GM19043 (cell line): ENCODE data around the gene SIMC1.
"Not testable (repeated sequence)": the region's sequence is repeated elsewhere in the genome, so short reads cannot be mapped to it uniquely, and the experiment has no call there.

Experiments
- ATAC-seq: cut with Tn5 transposase; IDR thresholded peaks from one replicate; pipeline ENCODE4 v1.9.1; 2021; ENCODE audit warnings: low read depth; ENCODE audit not compliant: unreplicated experiment

SIMC1 gene

GRCh38 chr5:176237971-176238644 is at the start of gene SIMC1:
SIMC1 (plus strand) TSS chr5:176238424; CDS start chr5:176238509, 85 bp downstream.
- peak; percentile 47 for ATAC-seq

DNA sequence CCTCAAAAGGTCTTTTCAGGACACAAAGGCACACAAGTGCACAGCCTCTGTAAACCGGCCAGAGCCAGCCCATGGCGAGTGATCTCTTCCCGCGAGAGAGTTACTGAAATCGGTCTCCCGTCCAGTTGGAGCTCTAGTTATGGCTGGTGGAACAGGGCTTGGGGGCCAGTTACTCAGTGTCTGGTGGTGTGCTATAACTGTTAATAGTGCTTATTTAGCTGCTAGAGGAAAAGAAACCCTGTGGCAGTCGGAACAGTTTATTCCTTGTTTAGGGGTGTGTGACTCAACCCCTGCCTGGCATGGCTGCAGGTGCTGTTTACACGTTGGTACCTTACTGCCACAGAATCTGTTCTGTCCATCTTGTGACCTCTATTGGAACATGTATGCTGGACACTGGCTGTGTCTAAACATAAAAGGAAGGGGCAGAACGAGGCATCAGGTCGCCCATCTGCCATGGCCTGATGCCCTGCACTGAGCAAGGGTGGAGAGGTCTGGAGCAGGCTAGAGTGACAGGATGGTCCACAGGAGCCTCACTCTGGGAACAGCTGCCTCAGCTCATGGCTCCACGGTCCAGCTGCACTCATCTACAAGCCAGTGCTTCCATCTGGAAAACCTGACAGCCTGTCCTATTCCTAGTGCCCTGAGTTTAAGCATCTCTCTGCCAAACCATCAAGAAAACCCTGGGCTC is 49.6 kb upstream of the SIMC1 start:
- no peak for ATAC-seq

DNA sequence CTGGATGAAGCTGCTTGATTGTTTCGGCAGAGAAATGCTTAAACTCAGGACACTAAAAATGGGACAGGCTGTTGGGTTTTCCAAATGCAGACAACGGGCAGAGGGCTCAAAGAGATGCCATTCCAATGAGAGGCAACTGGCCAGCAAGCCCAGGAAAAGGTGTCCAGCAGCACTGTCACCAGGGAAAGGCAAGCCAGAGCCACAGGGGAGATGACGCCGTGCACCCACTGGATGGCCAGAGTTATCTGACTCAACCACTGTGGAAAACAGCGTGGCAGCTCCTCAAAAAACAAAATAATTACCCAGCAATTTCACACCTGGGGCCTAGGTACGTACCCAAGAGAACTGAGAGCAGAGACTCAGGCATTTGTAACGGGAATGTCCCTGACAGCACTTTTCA is 48.4 kb upstream of the SIMC1 start:
- no peak for ATAC-seq

DNA sequence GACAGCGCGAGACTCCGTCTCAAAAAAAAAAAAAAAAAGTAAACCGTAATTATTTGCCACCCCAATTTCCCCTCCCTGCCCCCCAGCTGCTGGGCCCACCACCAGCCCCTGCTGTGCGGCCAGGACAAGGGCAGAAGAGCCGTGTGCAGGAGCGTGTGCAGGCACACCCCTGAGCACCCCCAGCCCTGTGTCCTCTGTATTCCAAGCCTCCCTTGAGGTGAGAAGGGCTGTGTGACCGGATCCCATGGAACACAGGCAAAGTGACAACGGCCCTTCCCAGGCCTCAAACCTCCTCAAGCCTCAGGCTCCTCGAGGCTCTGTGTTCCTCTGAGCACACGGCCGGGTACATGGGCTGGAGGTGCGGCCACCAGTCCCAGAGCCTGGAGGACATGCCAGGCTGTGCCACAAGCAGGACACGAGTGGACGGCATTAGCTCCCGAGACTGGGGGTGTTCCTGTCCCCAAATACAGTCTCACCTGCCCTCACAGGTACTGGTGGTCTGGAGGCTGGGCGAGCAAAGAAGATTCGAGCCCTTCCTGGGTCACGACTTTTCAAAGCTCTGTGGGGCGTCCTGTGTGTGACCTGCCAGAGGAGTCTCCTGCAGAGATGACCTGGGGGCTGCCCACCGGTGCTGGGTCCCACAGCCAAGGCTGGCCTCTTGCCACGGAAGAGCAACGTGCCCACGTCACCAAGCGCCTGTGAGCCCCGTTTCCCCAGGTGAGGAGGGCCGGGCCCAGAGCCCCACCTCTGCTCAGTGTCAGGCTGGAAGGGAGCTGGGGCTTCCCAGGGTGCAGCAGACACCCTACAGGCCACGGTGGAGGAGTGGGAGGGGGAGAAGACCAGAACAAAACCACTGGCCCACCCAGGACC is 47.1 kb upstream of the SIMC1 start:
- no peak for ATAC-seq

- ATAC-seq = no peak
These were observed 46.0 kb upstream of the SIMC1 start for GRCh38 chr5:176192094-176192721.

DNA sequence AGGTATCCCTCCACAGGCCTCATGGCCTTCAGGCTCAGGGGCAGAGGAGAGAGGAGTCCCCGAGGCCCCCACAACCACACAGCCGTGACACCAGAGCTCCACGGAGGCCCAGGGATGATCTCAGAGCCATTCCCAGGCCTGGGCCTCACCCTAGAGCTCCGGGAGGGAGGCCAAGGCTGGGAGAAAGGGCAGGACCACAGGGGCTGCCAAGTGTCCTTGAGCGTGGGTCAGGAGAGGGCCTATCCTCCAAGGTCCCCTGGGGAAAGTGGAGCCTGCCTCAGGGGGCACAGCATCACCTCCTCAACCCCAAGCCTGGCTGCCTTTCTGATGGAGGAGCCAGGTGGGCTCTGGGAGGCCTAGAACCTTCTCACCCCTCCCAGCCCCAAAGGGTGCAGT is 45.5 kb upstream of the SIMC1 start:
- not testable (repeated sequence) for ATAC-seq

DNA sequence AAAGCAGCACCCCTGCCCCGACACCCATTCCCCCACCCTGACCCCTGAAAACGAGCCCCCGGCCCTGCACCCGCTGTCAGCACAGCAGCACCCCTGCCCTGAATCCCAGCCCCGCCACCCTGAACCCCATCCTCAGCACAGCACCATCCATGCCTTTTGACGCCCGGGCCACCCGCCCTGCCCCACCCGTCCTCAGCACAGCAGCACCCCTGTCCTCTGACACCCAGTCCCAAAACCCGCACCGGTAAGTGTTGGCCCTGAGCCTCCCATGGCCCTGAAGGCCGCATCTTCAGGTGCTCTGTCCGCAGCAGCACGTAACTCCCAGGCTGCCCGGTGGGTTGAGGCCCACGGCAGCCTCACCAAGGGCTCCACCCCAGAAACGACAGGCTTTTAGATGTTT is 44.6 kb upstream of the SIMC1 start:
- ATAC-seq = not testable (repeated sequence)

DNA sequence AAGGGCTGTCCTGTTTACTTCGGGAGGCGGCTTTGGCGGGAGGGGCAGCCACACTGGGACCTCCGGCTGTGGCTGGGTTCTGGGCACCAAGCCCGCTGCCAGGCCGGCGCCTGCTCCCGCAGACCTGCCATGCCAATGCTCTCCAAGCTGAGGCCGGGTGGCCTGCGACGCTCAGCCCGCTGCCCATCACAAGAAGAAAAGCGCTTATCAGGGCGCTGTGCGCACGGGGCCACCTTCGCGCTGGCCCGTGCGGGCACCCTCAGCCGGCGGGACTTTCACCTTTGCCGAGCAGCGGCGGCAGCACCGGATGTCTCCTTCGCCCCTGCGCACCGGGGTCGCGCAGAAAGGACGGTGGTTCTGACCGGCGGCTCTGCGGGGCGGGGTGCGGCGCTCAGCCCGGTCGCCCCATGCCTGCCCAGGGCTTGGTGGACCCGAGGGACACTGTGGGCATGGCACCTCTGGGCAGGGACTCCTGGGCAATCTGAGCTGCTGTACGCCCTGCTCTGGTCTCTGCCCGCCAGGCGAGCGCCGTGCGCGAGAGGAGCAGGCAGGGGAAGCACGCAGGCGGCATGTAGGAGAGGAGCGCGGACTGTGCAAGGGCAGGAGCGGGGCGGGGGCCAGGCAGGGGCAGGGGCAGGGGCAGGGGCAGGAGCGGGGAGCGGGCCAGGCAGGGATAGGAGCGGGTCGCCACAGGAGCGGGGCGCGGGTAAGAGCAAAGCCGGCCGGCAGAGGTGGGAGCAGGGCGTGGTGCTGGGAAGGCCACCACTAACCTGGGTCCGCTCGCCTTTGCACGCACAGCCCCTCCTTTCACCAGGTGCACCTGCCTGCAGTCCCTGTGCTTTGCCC is 43.8 kb upstream of the SIMC1 start:
- not testable (repeated sequence) for ATAC-seq

DNA sequence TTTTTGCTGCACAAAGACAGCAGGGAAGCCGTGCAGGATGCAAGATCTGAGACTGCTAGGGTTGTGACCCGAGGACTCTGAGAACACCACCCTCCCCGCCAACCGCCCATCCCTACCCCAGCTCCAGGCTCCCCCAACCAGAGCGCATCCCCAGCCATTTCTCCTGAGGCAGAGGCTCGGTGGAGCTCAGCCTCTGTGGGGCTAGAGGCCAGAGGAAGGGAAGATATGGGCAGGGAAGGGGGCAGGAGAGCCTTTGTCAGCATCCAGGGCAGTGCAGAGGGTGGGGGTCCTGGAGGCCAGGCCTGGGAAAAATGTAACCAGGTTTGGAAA is 43.2 kb upstream of the SIMC1 start:
- ATAC-seq = not testable (repeated sequence)

DNA sequence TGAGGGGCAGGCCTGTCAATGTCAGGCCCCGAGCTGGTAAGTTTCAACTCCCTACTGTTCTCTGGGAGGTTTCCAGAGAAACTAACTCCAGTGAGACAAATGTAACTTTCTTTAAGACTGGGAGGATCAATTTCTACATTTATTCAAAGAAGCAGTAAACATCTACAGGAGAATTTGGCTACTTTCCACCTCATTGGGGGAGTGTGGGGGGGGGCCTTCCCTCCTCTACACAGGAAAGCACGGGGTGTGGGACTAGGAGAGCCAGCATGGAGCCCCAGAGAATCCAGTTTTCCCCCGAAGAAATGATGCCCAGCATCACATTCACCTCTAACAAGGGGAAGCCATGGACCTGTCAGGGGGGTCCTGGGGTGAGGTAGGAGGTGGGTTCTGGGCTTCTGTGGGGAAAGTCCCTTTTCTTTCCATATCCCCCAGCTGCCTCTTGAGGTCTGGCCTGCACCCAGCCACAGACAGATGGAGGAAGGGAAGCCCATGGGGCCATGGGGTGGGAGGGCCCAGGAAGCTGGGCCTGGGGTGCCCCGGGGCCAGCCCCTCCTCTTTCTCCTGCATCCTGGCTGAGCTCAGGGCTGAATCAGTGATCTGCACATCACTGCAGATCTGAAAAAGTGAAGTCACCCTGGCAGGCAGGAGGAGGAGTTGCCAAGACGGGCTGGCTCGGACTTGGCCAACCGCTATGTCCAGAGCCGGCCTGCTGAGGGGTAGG is 42.6 kb upstream of the SIMC1 start:
- ATAC-seq = not testable (repeated sequence)

DNA sequence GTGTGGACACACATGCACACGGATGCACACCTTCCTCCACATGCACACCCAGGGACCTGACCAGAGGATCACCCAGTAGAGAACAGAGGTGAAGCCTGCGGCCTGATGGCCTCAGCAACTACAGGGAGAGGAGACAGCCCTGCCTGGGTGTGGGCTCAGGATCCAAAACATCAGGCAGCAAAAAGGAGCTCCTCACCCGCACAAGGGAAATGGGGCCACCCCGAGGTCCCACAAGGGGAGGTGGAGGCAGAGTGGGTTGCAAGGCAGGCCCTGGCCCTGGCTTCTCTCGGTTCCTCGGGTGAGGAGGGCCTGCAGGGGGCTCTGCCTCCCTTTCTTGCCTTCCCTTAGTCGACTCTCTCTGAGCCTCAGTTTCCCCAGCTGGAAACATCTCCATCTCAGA is 41.4 kb upstream of the SIMC1 start:
- ATAC-seq = not testable (repeated sequence)

- ATAC-seq = not testable (repeated sequence)
These were observed 40.9 kb upstream of the SIMC1 start for GRCh38 chr5:176197234-176197858.

DNA sequence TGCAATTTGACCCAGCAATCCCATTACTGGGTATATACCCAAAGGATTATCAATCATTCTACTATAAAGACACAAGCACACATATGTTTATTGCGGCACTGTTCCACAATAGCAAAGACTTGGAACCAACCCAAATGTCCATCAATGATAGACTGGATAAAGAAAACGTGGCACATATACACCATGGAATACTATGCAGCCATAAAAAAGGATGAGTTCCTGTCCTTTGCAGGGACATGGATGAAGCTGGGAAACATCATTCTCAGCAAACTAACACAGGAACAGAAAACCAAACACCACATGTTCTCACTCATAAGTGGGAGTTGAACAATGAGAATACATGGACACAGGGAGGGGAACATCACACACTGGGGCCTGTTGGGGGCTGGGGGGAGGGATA is 39.9 kb upstream of the SIMC1 start:
- not testable (repeated sequence) for ATAC-seq

- not testable (repeated sequence) for ATAC-seq
These were observed 39.1 kb upstream of the SIMC1 start for GRCh38 chr5:176198991-176199733.

DNA sequence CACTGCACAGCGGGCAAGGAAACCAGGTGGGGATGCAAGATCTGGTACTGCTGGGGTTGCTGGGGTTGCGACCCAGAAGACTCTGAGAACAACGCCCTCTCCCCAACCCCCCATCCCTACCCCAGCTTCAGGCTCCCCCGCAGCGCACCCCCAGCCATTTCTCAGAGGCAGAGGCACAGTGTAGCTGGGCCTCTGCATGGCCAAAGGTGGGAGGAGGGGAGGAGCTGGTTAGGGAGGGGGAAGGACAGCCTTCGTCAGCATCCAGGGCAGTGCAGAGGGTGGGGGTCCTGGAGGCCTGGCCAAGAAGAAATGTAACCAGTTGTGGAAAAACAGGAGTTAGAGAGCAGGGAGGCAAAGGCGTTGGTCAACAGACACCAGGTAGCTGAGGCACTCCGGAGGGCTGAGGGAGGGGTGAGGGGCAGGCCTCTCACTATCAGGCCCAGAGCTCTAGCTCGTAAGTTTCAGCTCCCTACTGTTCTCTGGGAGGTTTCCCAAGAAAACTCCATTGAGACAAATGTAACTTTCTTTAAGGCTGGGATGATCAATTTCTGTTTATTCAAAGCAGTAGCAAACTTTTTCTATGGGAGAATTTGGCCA is 38.3 kb upstream of the SIMC1 start:
- ATAC-seq = not testable (repeated sequence)

- no peak for ATAC-seq
These were observed 36.4 kb upstream of the SIMC1 start for GRCh38 chr5:176201811-176202210.

DNA sequence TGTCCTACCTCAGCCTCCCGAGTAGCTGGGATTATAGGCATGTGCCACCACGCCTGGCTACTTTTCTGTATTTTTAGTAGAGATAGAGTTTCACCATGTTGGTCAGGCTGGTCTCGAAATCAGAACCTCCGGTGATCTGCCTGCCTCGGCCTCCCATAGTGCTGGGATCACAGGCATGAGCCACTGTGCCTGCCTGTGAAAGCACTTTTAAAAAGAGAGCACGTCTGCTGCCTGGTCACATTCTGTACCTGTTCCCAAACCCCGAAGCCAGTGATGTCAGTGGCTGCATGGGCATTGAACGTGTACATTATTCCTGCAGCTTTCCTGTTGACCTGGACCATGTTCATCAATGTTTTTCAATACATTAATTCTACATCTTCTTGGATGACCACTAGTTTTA is 35.1 kb upstream of the SIMC1 start:
- no peak for ATAC-seq

DNA sequence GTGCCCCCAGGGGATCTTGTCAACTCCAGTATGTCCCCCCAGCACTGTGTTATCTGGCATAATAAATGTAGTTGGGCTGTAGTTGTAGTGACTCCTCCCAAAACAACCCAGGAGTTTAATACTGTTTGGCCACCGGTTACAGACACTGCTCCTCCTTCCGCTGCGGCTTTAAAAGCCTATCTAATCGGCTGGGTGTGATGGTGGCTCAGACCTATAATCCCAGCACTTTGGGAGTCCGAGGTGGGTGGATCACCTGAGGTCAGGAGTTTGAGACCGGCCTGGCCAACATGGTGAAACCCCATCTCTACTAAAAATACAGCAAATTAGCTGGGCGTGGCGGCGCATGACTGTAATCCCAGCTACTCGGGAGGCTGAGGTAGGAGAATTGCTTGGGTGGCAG is 34.7 kb upstream of the SIMC1 start:
- ATAC-seq = not testable (repeated sequence)
